NB4 (cell line): ENCODE data around the gene HCN1.

Experiments
- DNase-seq: peaks from one replicate; pipeline ENCODE4 v3.0.0; 2010; ENCODE audit warnings: low read depth
- H3K4me3 ChIP-seq: one replicate; pipeline ENCODE4 v1.5.1; 2011; ENCODE audit warnings: mild to moderate bottlenecking, low read depth, low read length, moderate library complexity
- CTCF ChIP-seq: IDR thresholded peaks from one replicate; pipeline ENCODE4 v1.5.1; 2012; ENCODE audit warnings: low read depth, low read length
- MAX ChIP-seq: IDR thresholded peaks from 2 replicates; pipeline ENCODE4 v1.6.1; 2011; ENCODE audit warnings: low read depth, low read length
- MYC ChIP-seq: IDR thresholded peaks from 2 replicates; pipeline ENCODE4 v1.6.1; 2011; ENCODE audit warnings: low read depth, low read length
- POLR2A ChIP-seq: IDR thresholded peaks from 2 replicates; pipeline ENCODE4 v1.6.1; 2011; ENCODE audit warnings: mild to moderate bottlenecking; ENCODE audit not compliant: insufficient read length; ENCODE audit errors: extremely low read depth

HCN1 gene

GRCh38 chr5:45686620-45687019 lies 9.6 kb downstream of the HCN1 start:
- DNase-seq = no peak
- no peak for TF ChIP-seq POLR2A
- TF ChIP-seq MYC = no peak
- TF ChIP-seq MAX = no peak
- TF ChIP-seq CTCF = no peak
- no peak overlapping the region for H3K4me3 ChIP-seq

GRCh38 chr5:45684118-45684517 lies 12.1 kb downstream of the HCN1 start:
- no peak for TF ChIP-seq POLR2A
- no peak for TF ChIP-seq MAX
- TF ChIP-seq CTCF = no peak
- TF ChIP-seq MYC = no peak
- DNase-seq = no peak
- H3K4me3 ChIP-seq = no peak overlapping the region

GRCh38 chr5:45680950-45681349 lies 15.2 kb downstream of the HCN1 start:
- no peak for DNase-seq
- no peak overlapping the region for H3K4me3 ChIP-seq
- TF ChIP-seq CTCF (no peak), MYC (no peak), MAX (no peak), POLR2A (no peak)

- TF ChIP-seq MYC (no peak), CTCF (no peak), POLR2A (no peak), MAX (no peak)
- no peak overlapping the region for H3K4me3 ChIP-seq
- DNase-seq = no peak
Observed at GRCh38 chr5:45677524-45677923, 18.7 kb downstream of the HCN1 start.

- DNase-seq = no peak
- TF ChIP-seq MAX (no peak), MYC (no peak), CTCF (no peak), POLR2A (no peak)
- H3K4me3 ChIP-seq = no peak overlapping the region
Observed at GRCh38 chr5:45672271-45672670, 23.9 kb downstream of the HCN1 start.

GRCh38 chr5:45648744-45649143 lies 47.4 kb downstream of the HCN1 start:
- DNase-seq = no peak
- no peak overlapping the region for H3K4me3 ChIP-seq

More at GRCh38 chr5:45648744-45649143, 47.4 kb downstream of the HCN1 start:
- no peak for TF ChIP-seq MAX
- TF ChIP-seq MYC = no peak
- no peak for TF ChIP-seq POLR2A
- no peak for TF ChIP-seq CTCF
